Natural killer cell (primary cell): Measurements from ENCODE around the gene RTKN2. TPM values are rescaled to one million over a fixed set of nuclear protein-coding genes. Genes with fewer than 3 reads are reported as not detected.

ENCODE experiments used
- ATAC-seq, 3 donors: fragments of 150-1000 bp in 2 of 3; fragments of 200-7000 bp in 1 of 3; cut with Tn5 transposase; 1 replicate in 1 of 3; 2 replicates in 2 of 3; pipeline ENCODE4 v1.10.0; 2021; ENCODE audit warnings: mild to moderate bottlenecking in 2 of 3, moderate library complexity in 2 of 3
- DNase-seq, 2 donors: peaks; one replicate each; pipeline versions ENCODE4 v3.0.0 to v3.0.0-alpha.2; 2013 to 2021; ENCODE audit warnings: mixed read lengths in 1 of 2
- H3K27ac ChIP-seq: one replicate; pipeline ENCODE4 v1.5.1; 2013; ENCODE audit warnings: mild to moderate bottlenecking, low read length
- H3K27me3 ChIP-seq: one replicate; pipeline ENCODE4 v1.6.1; 2013; ENCODE audit warnings: low read length; ENCODE audit not compliant: control insufficient read depth, insufficient read depth
- H3K36me3 ChIP-seq: one replicate; pipeline ENCODE4 v1.6.1; 2013; ENCODE audit warnings: low read length; ENCODE audit not compliant: control insufficient read depth, insufficient read depth
- H3K4me1 ChIP-seq: one replicate; pipeline ENCODE4 v1.6.1; 2013; ENCODE audit warnings: low read length; ENCODE audit not compliant: control insufficient read depth, insufficient read depth
- H3K4me3 ChIP-seq: one replicate; pipeline ENCODE4 v1.5.1; 2013; ENCODE audit warnings: low read length
- H3K9me3 ChIP-seq: one replicate; pipeline ENCODE4 v1.6.1; 2013; ENCODE audit warnings: low read length; ENCODE audit not compliant: control insufficient read depth, insufficient read depth
- H3K27ac Mint-ChIP-seq, 2 donors: one replicate each; pipeline ENCODE4 v1.8.0; 2022; ENCODE audit warnings: mild to moderate bottlenecking in 2 of 2, mixed read lengths in 2 of 2, moderate library complexity in 1 of 2
- H3K27me3 Mint-ChIP-seq, 2 donors: one replicate each; pipeline ENCODE4 v1.8.0; 2022; ENCODE audit warnings: low read depth in 2 of 2, mixed read lengths in 2 of 2
- H3K36me3 Mint-ChIP-seq: one replicate; pipeline ENCODE4 v1.8.0; 2022; ENCODE audit warnings: mixed read lengths
- H3K4me1 Mint-ChIP-seq, 2 donors: one replicate each; pipeline ENCODE4 v1.8.0; 2022; ENCODE audit warnings: mixed read lengths in 2 of 2
- H3K4me3 Mint-ChIP-seq: one replicate; pipeline ENCODE4 v1.8.0; 2022; ENCODE audit warnings: mild to moderate bottlenecking, moderate library complexity, mixed read lengths
- H3K9me3 Mint-ChIP-seq, 2 donors: one replicate each; pipeline ENCODE4 v1.8.0; 2022; ENCODE audit warnings: mixed read lengths in 2 of 2
- CTCF ChIP-seq: fragments of 200-600 bp; IDR thresholded peaks from one replicate; pipeline ENCODE4 v1.8.0; 2022; ENCODE audit warnings: antibody characterized with exemption
- WGBS: methylation state at CpG from one replicate; pipeline ENCODE4 v1.1.7; 2013; ENCODE audit warnings: missing lambda C conversion rate; ENCODE audit not compliant: insufficient coverage; 5-methylcytosine and 5-hydroxymethylcytosine counted together
- intact Hi-C: fragments of 100-400 bp; cut with micrococcal nuclease; formaldehyde crosslinking; loops from one replicate; pipeline ENCODE4 v1.14.2; 2022
- total RNA-seq, 4 donors: library from RNA; stranded (reverse); fragments of 120-200 nt in 1 of 4; gene quantifications; one replicate each; pipeline versions ENCODE4 v1.2.3 to v1.2.4, GENCODE V29; 2013 to 2022

RTKN2 gene
- total RNA-seq, 3 donors from 2014 or later (not counting 1 experiment from before 2014, with no cell fraction given): 0.31 to 0.61 (median 0.33) TPM

GRCh38 chr10:62186999-62187675 is 81.5 kb downstream of the RTKN2 start:
- Histone ChIP-seq H3K4me1 (peaks cover 4% of the 10 kb centered on the region), H3K27me3 (no peaks in the 10 kb centered on the region), H3K27ac (no peak overlapping the region), H3K36me3 (no peaks in the 10 kb centered on the region), H3K4me3 (no peak overlapping the region), H3K9me3 (no peaks in the 10 kb centered on the region)
- ATAC-seq (no peak), DNase-seq (no peak)
- peaks cover 24 to 26% of the 10 kb centered on the region in 2 donors for H3K4me1 Mint-ChIP-seq
- H3K27ac Mint-ChIP-seq: no peak overlapping the region
- 83% methylated on average over 1 of the region's 2 CpGs for WGBS
- H3K9me3 Mint-ChIP-seq: no peaks in the 10 kb centered on the region
- intact Hi-C loops: no loop called here
- H3K4me3 Mint-ChIP-seq: no peak overlapping the region
- no peaks in the 10 kb centered on the region for H3K36me3 Mint-ChIP-seq
- H3K27me3 Mint-ChIP-seq: no peaks in the 10 kb centered on the region
- TF ChIP-seq CTCF: no peak

- H3K27ac Mint-ChIP-seq: peak overlapping the region in 1 of 2 donors; percentile 26
- Histone ChIP-seq H3K4me1 (peaks cover 4% of the 10 kb centered on the region), H3K4me3 (no peak overlapping the region), H3K27me3 (no peaks in the 10 kb centered on the region), H3K27ac (no peak overlapping the region), H3K36me3 (no peaks in the 10 kb centered on the region), H3K9me3 (no peaks in the 10 kb centered on the region)
- H3K9me3 Mint-ChIP-seq: no peaks in the 10 kb centered on the region
- H3K27me3 Mint-ChIP-seq: no peaks in the 10 kb centered on the region
- ATAC-seq: no peak
- intact Hi-C loops: no loop called here
- H3K36me3 Mint-ChIP-seq: no peaks in the 10 kb centered on the region
- WGBS: 76% methylated on average over 10 of the region's 11 CpGs
- DNase-seq: peak in 1 of 2 donors; percentile 17
- H3K4me1 Mint-ChIP-seq: peaks cover 30 to 36% of the 10 kb centered on the region in 2 donors
- no peak for TF ChIP-seq CTCF
- H3K4me3 Mint-ChIP-seq: no peak overlapping the region
These were observed 82.5 kb downstream of the RTKN2 start for GRCh38 chr10:62185919-62186692.

- H3K4me3 ChIP-seq: no peak overlapping the region
- Mint-ChIP-seq H3K4me1 (peaks cover 33 to 40% of the 10 kb centered on the region in 2 donors), H3K4me3 (peak overlapping the region; percentile 49), H3K27ac (peak overlapping the region; percentile 67 to 86), H3K36me3 (no peaks in the 10 kb centered on the region), H3K9me3 (no peaks in the 10 kb centered on the region), H3K27me3 (no peaks in the 10 kb centered on the region)
- H3K27me3 ChIP-seq: no peaks in the 10 kb centered on the region
- H3K27ac ChIP-seq: peak overlapping the region; percentile 21
- no peaks in the 10 kb centered on the region for H3K9me3 ChIP-seq
- H3K4me1 ChIP-seq: peaks cover 4% of the 10 kb centered on the region
- no peak for DNase-seq
- WGBS: no CpG with 5 or more reads among the region's 5 CpGs
- ATAC-seq: no peak
- no peaks in the 10 kb centered on the region for H3K36me3 ChIP-seq
- TF ChIP-seq CTCF: no peak
- intact Hi-C loops: loop anchor here (5.0 kb wide), 1 partner anchor 137 kb away; no protein-coding TSS in a partner anchor
These were observed 84.5 kb downstream of the RTKN2 start for GRCh38 chr10:62183857-62184795.
